Mesodermal cell (in vitro differentiated cells): ENCODE data around the gene PADI1.

Source experiments
- H3K27ac ChIP-seq: 2 replicates; pipeline ENCODE4 v1.7.0; 2013; ENCODE audit warnings: mild to moderate bottlenecking, low read depth, low read length, moderate library complexity; ENCODE audit not compliant: severe bottlenecking
- H3K36me3 ChIP-seq: 2 replicates; pipeline ENCODE4 v1.7.1; 2013; ENCODE audit warnings: mild to moderate bottlenecking, low read length, moderate library complexity; ENCODE audit not compliant: control insufficient read depth, insufficient read depth
- H3K4me1 ChIP-seq: one replicate; pipeline ENCODE4 v1.7.1; 2013; ENCODE audit warnings: mild to moderate bottlenecking, low read length; ENCODE audit not compliant: insufficient read depth, control insufficient read depth, poor library complexity, severe bottlenecking
- H3K4me3 ChIP-seq: 2 replicates; pipeline ENCODE4 v1.7.0; 2013; ENCODE audit warnings: low read length, control low read depth, mild to moderate bottlenecking; ENCODE audit not compliant: insufficient read depth, poor library complexity, severe bottlenecking; ENCODE audit errors: extremely low read depth
- H3K9me3 ChIP-seq: 2 replicates; pipeline ENCODE4 v1.7.1; 2013; ENCODE audit warnings: mild to moderate bottlenecking, low read length, moderate library complexity; ENCODE audit not compliant: control insufficient read depth
- WGBS, 2 experiments: methylation state at CpG; one replicate each; pipeline ENCODE4 v1.1.5; 2013; ENCODE audit warnings: missing lambda C conversion rate in 2 of 2; ENCODE audit not compliant: insufficient coverage in 2 of 2; 5-methylcytosine and 5-hydroxymethylcytosine counted together

Gene PADI1

DNA sequence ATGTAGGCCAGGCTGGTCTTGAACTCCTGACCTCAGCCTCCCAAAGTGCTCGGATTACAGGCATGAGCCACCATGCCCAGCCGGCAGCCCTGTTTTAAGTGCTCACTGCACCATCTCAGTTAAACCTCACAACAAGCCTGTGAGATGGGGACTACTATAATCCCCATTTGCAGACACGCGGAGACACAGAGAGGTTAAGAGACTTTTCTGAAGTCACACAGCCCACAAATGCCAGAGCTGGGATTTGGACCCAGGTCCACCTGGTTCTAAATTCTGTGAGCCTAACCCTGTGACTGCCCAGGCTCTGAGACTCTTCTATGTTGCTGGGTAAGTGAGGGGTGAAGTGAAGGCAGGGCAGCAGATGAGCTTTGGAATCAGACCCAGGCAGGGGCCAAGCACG lies 6.4 kb downstream of the PADI1 start:
- H3K9me3 ChIP-seq: no peaks in the 10 kb centered on the region
- no peaks in the 10 kb centered on the region for H3K36me3 ChIP-seq
- no peak overlapping the region for H3K4me3 ChIP-seq
- H3K27ac ChIP-seq: no peak overlapping the region
- peaks cover 61% of the 10 kb centered on the region for H3K4me1 ChIP-seq
- 90 to 100% methylated on average over 3 to 4 of the region's 5 CpGs for WGBS, 2 experiments

DNA sequence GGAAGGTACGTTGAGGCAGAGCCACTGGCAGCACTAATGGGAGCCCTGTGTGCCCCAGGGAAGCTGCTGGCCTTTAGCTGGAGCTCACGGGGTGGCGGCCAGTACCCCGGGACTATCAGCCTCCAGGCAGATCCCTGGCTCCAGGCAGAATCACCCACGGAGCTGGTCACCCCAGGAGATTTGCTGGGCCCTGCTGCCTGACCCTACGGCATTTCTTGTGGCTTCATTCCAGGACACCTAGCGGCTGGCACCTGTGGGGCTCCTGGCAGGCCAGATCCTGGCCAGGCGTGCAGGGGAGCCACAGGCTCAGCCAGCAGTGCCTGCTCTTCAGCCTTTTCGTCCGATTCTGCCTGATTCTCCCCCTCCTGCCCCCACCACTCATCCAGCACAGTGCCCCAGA lies 7.1 kb downstream of the PADI1 start:
- 84 to 100% methylated on average over 7 to 9 of the region's 10 CpGs for WGBS, 2 experiments
- H3K9me3 ChIP-seq: no peaks in the 10 kb centered on the region
- peaks cover 60% of the 10 kb centered on the region for H3K4me1 ChIP-seq
- H3K27ac ChIP-seq: no peak overlapping the region
- H3K36me3 ChIP-seq: no peaks in the 10 kb centered on the region
- H3K4me3 ChIP-seq: no peak overlapping the region

- WGBS, 2 experiments: 47 to 61% methylated on average over 8 to 10 of the region's 13 CpGs
- H3K27ac ChIP-seq: peak overlapping the region; percentile 41
- H3K4me1 ChIP-seq: peaks cover 54% of the 10 kb centered on the region
- H3K36me3 ChIP-seq: no peaks in the 10 kb centered on the region
- H3K4me3 ChIP-seq: no peak overlapping the region
- no peaks in the 10 kb centered on the region for H3K9me3 ChIP-seq
These were observed 7.7 kb downstream of the PADI1 start for GRCh38 chr1:17212487-17213121.

DNA sequence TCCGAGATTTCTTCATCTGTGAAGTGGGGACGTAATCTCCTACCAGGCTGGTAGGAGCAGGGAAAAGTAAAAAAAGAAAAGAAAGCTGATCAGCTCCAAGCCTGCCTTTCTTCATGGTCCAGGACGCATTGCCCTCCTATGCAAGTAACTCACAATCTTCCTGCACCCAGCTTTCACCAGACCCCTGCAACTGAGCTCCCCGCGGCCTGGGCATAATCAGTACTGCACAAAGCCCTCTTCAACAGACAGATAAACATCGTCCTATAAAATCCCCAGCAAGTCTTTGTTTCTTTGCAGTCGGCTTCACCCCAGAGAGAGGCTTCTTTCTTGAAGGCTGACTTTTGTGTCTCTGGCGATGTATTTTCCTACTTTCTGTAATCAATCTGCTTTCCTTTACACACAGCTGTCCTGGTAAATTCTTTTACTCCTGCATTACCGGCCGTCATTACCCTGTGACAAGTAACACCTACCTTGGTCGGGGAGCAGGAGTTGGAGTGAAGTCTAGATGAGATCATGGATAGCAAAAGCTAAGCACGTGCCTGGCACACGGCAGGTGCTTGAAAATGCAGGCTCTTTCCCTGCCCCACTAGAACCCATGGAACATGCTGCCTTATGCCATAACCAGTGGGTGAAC lies 8.3 kb downstream of the PADI1 start:
- no peaks in the 10 kb centered on the region for H3K36me3 ChIP-seq
- H3K4me3 ChIP-seq: no peak overlapping the region
- H3K27ac ChIP-seq: no peak overlapping the region
- no peaks in the 10 kb centered on the region for H3K9me3 ChIP-seq
- H3K4me1 ChIP-seq: peaks cover 48% of the 10 kb centered on the region
- 88 to 91% methylated on average over 6 to 7 of the region's 13 CpGs for WGBS, 2 experiments

DNA sequence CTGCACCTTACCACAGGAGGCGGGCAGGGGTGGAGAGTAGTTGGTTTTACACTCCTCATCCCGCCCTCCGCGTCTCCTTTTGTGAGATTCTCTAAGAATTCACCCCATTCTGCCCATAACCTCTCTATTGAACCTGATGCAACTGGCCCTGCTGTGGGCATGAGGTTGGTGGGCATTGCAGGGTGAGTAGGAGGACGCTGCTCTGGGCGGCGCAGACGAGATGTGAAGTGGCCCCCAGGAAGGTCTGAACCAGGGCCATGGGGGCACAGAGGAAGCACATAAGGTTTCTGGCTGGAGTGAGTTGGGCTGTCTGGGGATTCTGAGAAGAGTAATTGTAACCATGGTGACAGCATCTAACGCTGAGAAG lies 8.8 kb downstream of the PADI1 start:
- peaks cover 44% of the 10 kb centered on the region for H3K4me1 ChIP-seq
- no peak overlapping the region for H3K27ac ChIP-seq
- no peaks in the 10 kb centered on the region for H3K9me3 ChIP-seq
- WGBS, 2 experiments: 96 to 100% methylated on average over 5 of the region's 9 CpGs
- H3K4me3 ChIP-seq: no peak overlapping the region
- no peaks in the 10 kb centered on the region for H3K36me3 ChIP-seq

- no peak overlapping the region for H3K27ac ChIP-seq
- 95 to 97% methylated on average over 3 to 4 of the region's 5 CpGs for WGBS, 2 experiments
- peaks cover 32% of the 10 kb centered on the region for H3K4me1 ChIP-seq
These were observed 10.1 kb downstream of the PADI1 start for GRCh38 chr1:17214876-17215544.

DNA sequence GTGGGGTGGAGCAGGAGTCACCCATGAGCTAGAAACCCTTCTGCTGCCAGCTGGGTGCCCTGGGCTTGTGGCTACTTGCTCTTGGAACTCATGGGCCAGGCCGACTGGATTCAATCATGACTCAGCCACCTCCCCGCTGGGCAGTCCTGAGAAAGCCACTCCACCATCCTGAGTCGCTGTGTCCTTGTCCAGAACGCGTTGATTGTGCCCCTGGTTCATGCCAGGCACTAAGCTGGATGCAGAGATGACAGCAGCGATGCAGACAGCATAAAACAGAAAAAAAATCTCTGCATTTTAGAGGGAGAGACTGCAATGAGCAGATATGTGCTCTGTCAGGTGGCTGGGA lies 10.6 kb downstream of the PADI1 start:
- Histone ChIP-seq H3K4me1 (peaks cover 27% of the 10 kb centered on the region), H3K4me3 (no peak overlapping the region), H3K36me3 (no peaks in the 10 kb centered on the region), H3K27ac (no peak overlapping the region), H3K9me3 (no peaks in the 10 kb centered on the region)
- WGBS, 2 experiments: 83 to 85% methylated on average over 6 of the region's 6 CpGs

More at GRCh38 chr1:17214876-17215544, 10.1 kb downstream of the PADI1 start:
- H3K36me3 ChIP-seq: no peaks in the 10 kb centered on the region
- no peaks in the 10 kb centered on the region for H3K9me3 ChIP-seq
- H3K4me3 ChIP-seq: no peak overlapping the region

DNA sequence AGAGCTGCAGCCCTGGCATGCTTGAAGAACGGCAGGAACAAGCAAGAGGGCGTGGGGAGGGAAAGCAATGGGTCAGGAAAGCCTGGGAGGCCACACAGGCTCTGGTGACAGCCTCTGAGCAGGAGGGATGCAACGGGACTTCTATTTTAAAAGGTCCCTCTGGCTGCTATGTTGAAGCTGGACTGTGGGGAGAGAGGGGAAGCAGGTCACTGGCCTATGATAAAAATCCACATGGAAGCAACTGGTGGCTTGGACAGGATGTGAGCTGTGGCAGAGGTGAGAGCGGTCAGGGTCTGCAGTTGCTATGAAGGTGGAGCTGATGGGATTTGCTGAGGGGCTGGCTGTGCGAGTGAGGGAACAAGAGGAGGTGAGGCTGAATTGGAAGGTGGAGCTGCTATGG lies 11.2 kb downstream of the PADI1 start:
- peaks cover 23% of the 10 kb centered on the region for H3K4me1 ChIP-seq
- H3K9me3 ChIP-seq: no peaks in the 10 kb centered on the region
- H3K4me3 ChIP-seq: no peak overlapping the region
- no peaks in the 10 kb centered on the region for H3K36me3 ChIP-seq
- H3K27ac ChIP-seq: no peak overlapping the region
- 81 to 86% methylated on average over 5 of the region's 5 CpGs for WGBS, 2 experiments

GRCh38 chr1:17217607-17218006 lies 12.7 kb downstream of the PADI1 start:
- WGBS, 2 experiments: 80 to 100% methylated on average over 2 of the region's 3 CpGs

GRCh38 chr1:17218939-17219338 lies 14.0 kb downstream of the PADI1 start:
- Histone ChIP-seq H3K4me1 (no peaks in the 10 kb centered on the region), H3K4me3 (no peak overlapping the region), H3K36me3 (no peaks in the 10 kb centered on the region), H3K9me3 (no peaks in the 10 kb centered on the region), H3K27ac (no peak overlapping the region)
- 90 to 96% methylated on average over 5 to 7 of the region's 7 CpGs for WGBS, 2 experiments

More at GRCh38 chr1:17217607-17218006, 12.7 kb downstream of the PADI1 start:
- H3K36me3 ChIP-seq: no peaks in the 10 kb centered on the region
- peaks cover 13% of the 10 kb centered on the region for H3K4me1 ChIP-seq
- no peaks in the 10 kb centered on the region for H3K9me3 ChIP-seq
- no peak overlapping the region for H3K4me3 ChIP-seq
- H3K27ac ChIP-seq: no peak overlapping the region

- Histone ChIP-seq H3K36me3 (no peaks in the 10 kb centered on the region), H3K9me3 (no peaks in the 10 kb centered on the region), H3K4me3 (no peak overlapping the region), H3K27ac (no peak overlapping the region), H3K4me1 (no peaks in the 10 kb centered on the region)
- 83 to 93% methylated on average over 2 of the region's 3 CpGs for WGBS, 2 experiments
These were observed 15.4 kb downstream of the PADI1 start for GRCh38 chr1:17220287-17220686.
